ENCODE measurements around the gene WWOX. TPM values are rescaled to one million over a fixed set of nuclear protein-coding genes. Genes with fewer than 3 reads are reported as not detected.

Gene WWOX
- total and polyA plus RNA-seq, 10 donors = 5.9 to 90.3 (median 26.4) TPM

DNA sequence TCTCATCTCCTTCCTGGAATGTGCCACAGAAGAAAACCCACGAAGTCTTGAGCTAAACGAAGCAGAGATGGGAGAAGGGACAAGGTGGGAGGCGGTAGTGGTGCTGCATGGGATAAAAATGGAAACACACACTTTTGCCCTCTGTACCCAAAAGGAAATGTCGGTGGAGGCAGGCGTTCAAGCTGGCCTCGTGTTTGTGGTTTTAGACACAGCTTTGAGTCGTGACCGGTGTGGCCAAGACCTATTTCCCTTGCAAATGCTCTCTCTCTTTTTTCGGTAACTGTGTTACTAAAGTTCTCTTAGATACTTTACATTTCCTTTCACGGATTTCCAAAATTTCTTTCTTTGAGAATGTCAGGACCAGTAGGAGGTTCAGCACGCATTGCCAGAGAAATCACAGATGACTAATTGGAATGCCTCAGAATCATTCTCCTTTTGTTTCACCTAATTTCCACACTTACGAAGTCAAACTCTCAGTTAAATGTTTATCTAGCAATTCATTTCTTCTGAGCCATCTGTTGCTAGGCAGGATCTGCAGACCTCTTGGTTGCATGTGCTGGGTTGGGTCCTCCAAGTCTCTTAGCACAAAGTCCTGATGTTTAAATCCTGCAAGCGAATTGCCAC lies 1088.8 kb downstream of the WWOX start:
- intact Hi-C loops (cut with DNase I; ENCODE audit: low total_unique reads) = no loop called here
- Histone ChIP-seq H3K27me3 (replicated peaks in 1 of 7) (no peaks in the 10 kb centered on the region), H3K36me3 (no peaks in the 10 kb centered on the region), H3K9me3 (peaks cover 0 to 14% (median 0%) of the 10 kb centered on the region in 8 donors), H3K4me3 (no peak overlapping the region), H3K27ac (no peak overlapping the region), H3K4me1 (peaks cover 0 to 5% (median 0%) of the 10 kb centered on the region in 6 donors)
- TF ChIP-seq, protein P1, sequence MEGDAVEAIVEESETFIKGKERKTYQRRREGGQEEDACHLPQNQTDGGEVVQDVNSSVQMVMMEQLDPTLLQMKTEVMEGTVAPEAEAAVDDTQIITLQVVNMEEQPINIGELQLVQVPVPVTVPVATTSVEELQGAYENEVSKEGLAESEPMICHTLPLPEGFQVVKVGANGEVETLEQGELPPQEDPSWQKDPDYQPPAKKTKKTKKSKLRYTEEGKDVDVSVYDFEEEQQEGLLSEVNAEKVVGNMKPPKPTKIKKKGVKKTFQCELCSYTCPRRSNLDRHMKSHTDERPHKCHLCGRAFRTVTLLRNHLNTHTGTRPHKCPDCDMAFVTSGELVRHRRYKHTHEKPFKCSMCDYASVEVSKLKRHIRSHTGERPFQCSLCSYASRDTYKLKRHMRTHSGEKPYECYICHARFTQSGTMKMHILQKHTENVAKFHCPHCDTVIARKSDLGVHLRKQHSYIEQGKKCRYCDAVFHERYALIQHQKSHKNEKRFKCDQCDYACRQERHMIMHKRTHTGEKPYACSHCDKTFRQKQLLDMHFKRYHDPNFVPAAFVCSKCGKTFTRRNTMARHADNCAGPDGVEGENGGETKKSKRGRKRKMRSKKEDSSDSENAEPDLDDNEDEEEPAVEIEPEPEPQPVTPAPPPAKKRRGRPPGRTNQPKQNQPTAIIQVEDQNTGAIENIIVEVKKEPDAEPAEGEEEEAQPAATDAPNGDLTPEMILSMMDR (IDR thresholded peaks at IDR 0.05 in 8 of 11, conservative IDR thresholded peaks at IDR 0.05 in 3 of 11) = no peak
- TF ChIP-seq POLR2AphosphoS5 (IDR thresholded peaks at IDR 0.05) (no peak), POLR2A (IDR thresholded peaks at IDR 0.05) (no peak)
- 54 to 60% (median 57%) methylated on average over 13 of the region's 13 CpGs for WGBS, 5 donors
- DNase-seq = no peak

- H3K27ac ChIP-seq = no peak overlapping the region
- 84 to 91% (median 89%) methylated on average over 5 of the region's 5 CpGs for WGBS, 5 donors
- H3K4me3 ChIP-seq = no peak overlapping the region
- H3K36me3 ChIP-seq = no peaks in the 10 kb centered on the region
- intact Hi-C loops (cut with DNase I; ENCODE audit: low total_unique reads) = no loop called here
- no peaks in the 10 kb centered on the region for H3K27me3 ChIP-seq (replicated peaks in 1 of 7)
- peaks cover 0 to 5% (median 0%) of the 10 kb centered on the region in 6 donors for H3K4me1 ChIP-seq
- peaks cover 0 to 14% (median 0%) of the 10 kb centered on the region in 8 donors for H3K9me3 ChIP-seq
- TF ChIP-seq POLR2AphosphoS5 (IDR thresholded peaks at IDR 0.05) (no peak), POLR2A (IDR thresholded peaks at IDR 0.05) (no peak)
- TF ChIP-seq, protein P1 (IDR thresholded peaks at IDR 0.05 in 8 of 11, conservative IDR thresholded peaks at IDR 0.05 in 3 of 11) = no peak
- no peak for DNase-seq
These were observed 1089.3 kb downstream of the WWOX start for GRCh38 chr16:79188739-79189122.

GRCh38 chr16:79190542-79190941 lies 1091.1 kb downstream of the WWOX start:
- H3K9me3 ChIP-seq = peaks cover 0 to 14% (median 0%) of the 10 kb centered on the region in 8 donors
- TF ChIP-seq, protein P1 (IDR thresholded peaks at IDR 0.05 in 8 of 11, conservative IDR thresholded peaks at IDR 0.05 in 3 of 11) = no peak
- no peak for TF ChIP-seq POLR2AphosphoS5 (IDR thresholded peaks at IDR 0.05)
- no peak for TF ChIP-seq POLR2A (IDR thresholded peaks at IDR 0.05)
- H3K27ac ChIP-seq = no peak overlapping the region
- H3K4me3 ChIP-seq = no peak overlapping the region
- DNase-seq = no peak
- H3K36me3 ChIP-seq = no peaks in the 10 kb centered on the region
- WGBS, 5 donors = 95 to 100% (median 95%) methylated on average over 1 of the region's 1 CpG
- H3K27me3 ChIP-seq (replicated peaks in 1 of 7) = no peaks in the 10 kb centered on the region
- intact Hi-C loops (cut with DNase I; ENCODE audit: low total_unique reads) = no loop called here
- peaks cover 0 to 8% (median 0%) of the 10 kb centered on the region in 6 donors for H3K4me1 ChIP-seq

DNA sequence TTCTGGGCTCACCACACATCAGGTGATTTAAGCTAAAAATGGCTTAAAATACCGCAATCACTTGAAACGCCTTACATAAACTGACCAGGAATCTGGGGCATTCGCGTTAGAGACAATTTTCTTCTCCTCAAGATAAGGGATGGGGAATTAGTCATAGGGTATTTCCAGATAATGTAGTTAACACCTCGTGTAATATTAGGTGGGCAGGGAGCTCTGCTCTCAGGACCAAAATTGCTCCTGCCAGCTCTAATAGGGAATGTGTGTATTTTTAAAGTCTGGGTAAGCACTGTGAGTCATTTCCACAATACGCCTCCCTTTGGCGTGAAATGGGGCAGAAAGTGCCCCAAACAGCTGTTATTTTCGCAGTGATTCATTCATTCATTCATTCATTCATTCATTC lies 1092.5 kb downstream of the WWOX start:
- H3K4me1 ChIP-seq = peaks cover 0 to 11% (median 0%) of the 10 kb centered on the region in 6 donors
- TF ChIP-seq, protein P1 (IDR thresholded peaks at IDR 0.05 in 8 of 11, conservative IDR thresholded peaks at IDR 0.05 in 3 of 11) = no peak
- no peak for TF ChIP-seq POLR2A (IDR thresholded peaks at IDR 0.05)
- TF ChIP-seq POLR2AphosphoS5 (IDR thresholded peaks at IDR 0.05) = no peak
- H3K27ac ChIP-seq = no peak overlapping the region
- WGBS, 5 donors = 81 to 91% (median 88%) methylated on average over 8 of the region's 8 CpGs
- H3K9me3 ChIP-seq = peaks cover 0 to 14% (median 0%) of the 10 kb centered on the region in 8 donors
- no peaks in the 10 kb centered on the region for H3K36me3 ChIP-seq
- intact Hi-C loops (cut with DNase I; ENCODE audit: low total_unique reads) = no loop called here
- H3K4me3 ChIP-seq = no peak overlapping the region
- no peak for DNase-seq
- no peaks in the 10 kb centered on the region for H3K27me3 ChIP-seq (replicated peaks in 1 of 7)
